ENCODE results near the gene FAM181A. TPM values are rescaled to one million over a fixed set of nuclear protein-coding genes. Genes with fewer than 3 reads are reported as not detected.

The FAM181A gene
- total RNA-seq, 1 donor from 2014 or later, result not detected

- no peak for TF ChIP-seq CTCF (IDR thresholded peaks at IDR 0.05; ENCODE audit: partially characterized antibody, unreplicated experiment)
- Mint-ChIP-seq H3K4me3 (ENCODE audit: unreplicated experiment) (no peak overlapping the region), H3K36me3 (ENCODE audit: unreplicated experiment) (peaks cover 5% of the 10 kb centered on the region), H3K9me3 (ENCODE audit: unreplicated experiment) (peaks cover 3% of the 10 kb centered on the region), H3K4me1 (ENCODE audit: low read depth, unreplicated experiment) (no peaks in the 10 kb centered on the region), H3K27me3 (ENCODE audit: unreplicated experiment) (no peaks in the 10 kb centered on the region), H3K27ac (ENCODE audit: unreplicated experiment) (no peak overlapping the region)
- DNase-seq, result no peak
Measured at GRCh38 chr14:93924592-93925355, 2.4 kb upstream of the FAM181A start.

GRCh38 chr14:93925374-93925895 is 1.7 kb upstream of the FAM181A start:
- H3K4me1 Mint-ChIP-seq (ENCODE audit: low read depth, unreplicated experiment), result no peaks in the 10 kb centered on the region
- DNase-seq, result no peak
- H3K4me3 Mint-ChIP-seq (ENCODE audit: unreplicated experiment), result no peak overlapping the region
- TF ChIP-seq CTCF (IDR thresholded peaks at IDR 0.05; ENCODE audit: partially characterized antibody, unreplicated experiment), result no peak
- H3K27ac Mint-ChIP-seq (ENCODE audit: unreplicated experiment), result no peak overlapping the region
- H3K9me3 Mint-ChIP-seq (ENCODE audit: unreplicated experiment), result peaks cover 3% of the 10 kb centered on the region
- no peaks in the 10 kb centered on the region for H3K27me3 Mint-ChIP-seq (ENCODE audit: unreplicated experiment)
- no peaks in the 10 kb centered on the region for H3K36me3 Mint-ChIP-seq (ENCODE audit: unreplicated experiment)

- no peak for TF ChIP-seq CTCF (IDR thresholded peaks at IDR 0.05; ENCODE audit: partially characterized antibody, unreplicated experiment)
- H3K9me3 Mint-ChIP-seq (ENCODE audit: unreplicated experiment), result peaks cover 3% of the 10 kb centered on the region
- H3K4me1 Mint-ChIP-seq (ENCODE audit: low read depth, unreplicated experiment), result no peaks in the 10 kb centered on the region
- no peaks in the 10 kb centered on the region for H3K27me3 Mint-ChIP-seq (ENCODE audit: unreplicated experiment)
- no peak for DNase-seq
- H3K36me3 Mint-ChIP-seq (ENCODE audit: unreplicated experiment), result no peaks in the 10 kb centered on the region
- H3K27ac Mint-ChIP-seq (ENCODE audit: unreplicated experiment), result no peak overlapping the region
- H3K4me3 Mint-ChIP-seq (ENCODE audit: unreplicated experiment), result no peak overlapping the region
Measured at GRCh38 chr14:93926245-93926872, 785 bp upstream of the FAM181A start.

DNA sequence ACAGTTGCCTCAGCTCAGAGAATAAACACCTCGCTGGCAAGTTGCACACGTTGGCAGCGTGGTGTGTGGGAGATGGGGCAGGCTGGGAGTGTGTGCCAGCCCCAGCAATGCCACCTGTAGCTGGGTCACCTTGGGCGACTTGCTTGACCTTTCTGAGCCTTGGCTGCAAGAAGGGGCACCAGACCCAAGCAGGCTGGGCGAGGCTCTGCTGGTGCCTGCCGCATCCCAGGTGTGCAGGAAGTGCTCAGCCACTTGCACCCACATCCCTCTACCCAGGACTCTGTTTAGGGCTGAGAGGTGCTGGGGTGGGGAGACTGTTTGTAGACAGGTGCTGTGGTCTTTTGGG is 629 bp downstream of the FAM181A start:
- TF ChIP-seq CTCF (IDR thresholded peaks at IDR 0.05; ENCODE audit: partially characterized antibody, unreplicated experiment), result no peak
- no peak overlapping the region for H3K4me3 Mint-ChIP-seq (ENCODE audit: unreplicated experiment)

More for the DNA sequence above, 629 bp downstream of the FAM181A start:
- no peak overlapping the region for H3K27ac Mint-ChIP-seq (ENCODE audit: unreplicated experiment)
- peaks cover 3% of the 10 kb centered on the region for H3K9me3 Mint-ChIP-seq (ENCODE audit: unreplicated experiment)
- H3K4me1 Mint-ChIP-seq (ENCODE audit: low read depth, unreplicated experiment), result peaks cover 4% of the 10 kb centered on the region
- H3K27me3 Mint-ChIP-seq (ENCODE audit: unreplicated experiment), result peaks cover 5% of the 10 kb centered on the region
- H3K36me3 Mint-ChIP-seq (ENCODE audit: unreplicated experiment), result no peaks in the 10 kb centered on the region
- no peak for DNase-seq

Data from glutamatergic neuron (in vitro differentiated cells).